HAP-1 (cell line): ENCODE results near the gene MFN2.
A peak's percentile ranks its signal among the peaks of the same experiment; 100 is the strongest.
"Not testable (repeated sequence)": the region's sequence is repeated elsewhere in the genome, so short reads cannot be mapped to it uniquely, and the experiment has no call there.

Experiments used
- DNase-seq, 2 experiments: peaks; one replicate each; pipeline ENCODE4 v3.0.0-alpha.2; 2016 to 2020; ENCODE audit warnings: low spot score in 2 of 2
- H3K27me3 ChIP-seq: fragments of 250-450 bp; sonication (Bioruptor Pico); 2 replicates; pipeline ENCODE4 v1.5.1; 2020; ENCODE audit warnings: low read depth, mild to moderate bottlenecking, moderate library complexity
- H3K36me3 ChIP-seq: fragments of 250-450 bp; sonication (Bioruptor Pico); replicated peaks from 2 replicates; pipeline ENCODE4 v1.5.1; 2020; ENCODE audit warnings: mild to moderate bottlenecking
- H3K4me1 ChIP-seq: fragments of 250-450 bp; sonication (Bioruptor Pico); 2 replicates; pipeline ENCODE4 v1.5.1; 2020; ENCODE audit warnings: mild to moderate bottlenecking
- H3K4me3 ChIP-seq: fragments of 250-450 bp; sonication (Bioruptor Pico); 2 replicates; pipeline ENCODE4 v1.5.1; 2020; ENCODE audit warnings: mild to moderate bottlenecking, moderate library complexity
- H3K9me3 ChIP-seq: fragments of 250-450 bp; sonication (Bioruptor Pico); 2 replicates; pipeline ENCODE4 v1.5.1; 2020; ENCODE audit warnings: mild to moderate bottlenecking, moderate library complexity
- in situ Hi-C: fragments of 300-500 bp; cut with MboI; formaldehyde crosslinking; loops from 3 replicates; pipeline ENCODE4 v1.14.3; 2020; ENCODE audit warnings: low sequenced_read_pairs, inconsistent platforms, mixed read lengths

The MFN2 gene

DNA sequence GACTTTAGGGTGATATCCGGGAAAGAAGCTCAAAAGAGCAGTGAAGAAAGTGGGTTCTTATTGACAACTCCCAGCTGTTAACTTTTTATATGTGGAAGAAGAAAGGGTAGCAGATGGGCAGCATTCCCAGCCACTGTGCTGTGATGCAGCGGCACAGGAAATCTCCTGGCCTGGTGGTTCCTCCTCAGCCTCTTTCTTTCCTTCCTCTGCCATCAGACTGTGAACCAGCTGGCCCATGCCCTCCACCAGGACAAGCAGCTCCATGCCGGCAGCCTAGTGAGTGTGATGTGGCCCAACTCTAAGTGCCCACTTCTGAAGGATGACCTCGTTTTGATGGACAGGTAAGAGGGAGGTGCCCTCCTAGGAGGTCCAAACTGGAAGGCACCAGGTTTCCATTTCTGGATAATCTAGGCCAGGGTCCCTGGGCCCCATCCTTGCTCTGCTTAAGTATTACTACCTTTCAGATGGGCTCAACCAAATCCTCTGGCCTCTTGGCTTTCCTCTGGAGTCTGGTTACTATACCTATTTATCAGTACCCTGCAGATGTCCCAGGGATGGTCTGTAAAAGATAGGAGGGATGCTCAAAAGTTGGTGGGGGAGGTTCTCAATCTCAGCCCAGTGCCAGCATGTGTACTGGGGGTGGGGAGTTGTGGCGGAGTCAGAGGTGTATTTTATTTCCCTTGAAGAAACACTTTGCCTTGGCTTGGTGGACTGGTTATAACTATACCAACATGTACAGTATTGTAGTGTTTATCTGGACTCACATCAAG lies 17.0 kb downstream of the MFN2 start:
- Histone ChIP-seq H3K27me3 (no peaks in the 10 kb centered on the region), H3K36me3 (peaks cover 86% of the 10 kb centered on the region), H3K4me3 (no peak overlapping the region), H3K4me1 (no peaks in the 10 kb centered on the region), H3K9me3 (no peaks in the 10 kb centered on the region)
- in situ Hi-C loops = no loop called here
- DNase-seq = no peak

DNA sequence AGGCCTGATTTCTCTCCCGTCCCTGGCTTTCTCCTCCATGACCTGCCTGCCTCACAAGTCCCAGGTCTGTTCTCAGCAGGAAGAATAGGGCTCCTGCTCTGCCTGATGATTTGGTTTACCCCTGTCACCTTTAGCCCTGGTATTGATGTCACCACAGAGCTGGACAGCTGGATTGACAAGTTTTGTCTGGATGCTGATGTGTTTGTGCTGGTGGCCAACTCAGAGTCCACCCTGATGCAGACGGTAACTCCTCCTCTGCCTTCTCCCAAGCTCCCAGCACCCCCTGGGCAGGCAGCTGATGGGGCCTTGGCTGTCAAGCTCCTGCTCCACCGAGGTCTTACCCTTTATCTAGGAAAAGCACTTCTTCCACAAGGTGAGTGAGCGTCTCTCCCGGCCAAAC lies 18.4 kb downstream of the MFN2 start:
- H3K27me3 ChIP-seq = no peaks in the 10 kb centered on the region
- H3K4me3 ChIP-seq = no peak overlapping the region
- H3K4me1 ChIP-seq = no peaks in the 10 kb centered on the region
- in situ Hi-C loops = no loop called here
- peaks cover 89% of the 10 kb centered on the region for H3K36me3 ChIP-seq
- H3K9me3 ChIP-seq = no peaks in the 10 kb centered on the region
- DNase-seq = no peak

DNA sequence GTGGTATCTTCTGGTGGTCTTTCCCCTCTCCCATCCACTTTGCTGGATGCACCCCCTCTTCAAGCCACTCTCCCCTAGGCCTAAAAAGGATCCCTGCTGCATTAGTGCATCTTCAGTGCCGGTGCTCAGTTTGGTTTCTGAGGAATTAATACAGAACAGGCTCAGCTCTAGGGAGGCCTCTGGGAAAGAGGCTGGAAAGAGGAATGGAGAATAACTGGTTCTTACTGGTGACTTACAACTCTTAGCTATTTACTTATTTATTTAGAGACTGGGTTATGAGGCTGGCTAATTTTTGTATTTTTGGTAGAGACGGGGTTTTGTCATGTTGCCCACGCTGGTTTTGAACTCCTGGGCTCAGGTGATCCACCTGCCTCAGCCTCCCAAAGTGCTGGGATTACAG lies 19.0 kb downstream of the MFN2 start:
- no peaks in the 10 kb centered on the region for H3K4me1 ChIP-seq
- no peaks in the 10 kb centered on the region for H3K27me3 ChIP-seq
- H3K4me3 ChIP-seq = no peak overlapping the region
- H3K36me3 ChIP-seq = peaks cover 92% of the 10 kb centered on the region
- no peaks in the 10 kb centered on the region for H3K9me3 ChIP-seq
- no peak for DNase-seq
- in situ Hi-C loops = no loop called here

DNA sequence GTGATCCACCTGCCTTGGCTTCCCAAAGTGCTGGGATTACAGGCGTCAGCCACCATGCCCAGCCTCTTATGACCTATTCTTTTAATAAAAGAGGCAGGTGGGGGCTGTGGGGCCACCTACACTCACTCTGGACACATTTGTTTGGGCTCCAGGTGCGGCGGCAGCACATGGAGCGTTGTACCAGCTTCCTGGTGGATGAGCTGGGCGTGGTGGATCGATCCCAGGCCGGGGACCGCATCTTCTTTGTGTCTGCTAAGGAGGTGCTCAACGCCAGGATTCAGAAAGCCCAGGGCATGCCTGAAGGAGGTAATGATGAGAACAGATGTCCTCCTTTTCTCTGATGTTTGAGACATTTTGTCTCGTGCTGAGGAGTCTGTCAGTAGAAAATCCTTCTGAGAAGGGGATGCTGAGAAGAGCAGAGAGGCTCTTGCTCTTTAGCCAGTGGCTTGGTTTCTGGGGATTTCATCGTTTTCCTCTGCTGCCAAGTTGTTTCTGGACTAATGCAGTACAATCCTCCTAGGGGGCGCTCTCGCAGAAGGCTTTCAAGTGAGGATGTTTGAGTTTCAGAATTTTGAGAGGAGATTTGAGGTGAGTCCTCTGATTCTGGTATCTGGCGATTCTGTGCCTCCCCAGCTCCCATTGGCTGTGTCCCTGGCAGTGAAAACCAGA lies 21.1 kb downstream of the MFN2 start:
- Histone ChIP-seq H3K36me3 (peaks cover 92% of the 10 kb centered on the region), H3K9me3 (no peaks in the 10 kb centered on the region), H3K27me3 (no peaks in the 10 kb centered on the region), H3K4me1 (no peaks in the 10 kb centered on the region), H3K4me3 (no peak overlapping the region)
- in situ Hi-C loops = no loop called here
- peak; percentile 11 to 71 for DNase-seq

GRCh38 chr1:12001996-12002493 lies 21.8 kb downstream of the MFN2 start:
- H3K4me1 ChIP-seq = no peaks in the 10 kb centered on the region
- DNase-seq = no peak
- H3K9me3 ChIP-seq = no peaks in the 10 kb centered on the region
- H3K4me3 ChIP-seq = no peak overlapping the region
- in situ Hi-C loops = no loop called here
- no peaks in the 10 kb centered on the region for H3K27me3 ChIP-seq
- peaks cover 96% of the 10 kb centered on the region for H3K36me3 ChIP-seq

DNA sequence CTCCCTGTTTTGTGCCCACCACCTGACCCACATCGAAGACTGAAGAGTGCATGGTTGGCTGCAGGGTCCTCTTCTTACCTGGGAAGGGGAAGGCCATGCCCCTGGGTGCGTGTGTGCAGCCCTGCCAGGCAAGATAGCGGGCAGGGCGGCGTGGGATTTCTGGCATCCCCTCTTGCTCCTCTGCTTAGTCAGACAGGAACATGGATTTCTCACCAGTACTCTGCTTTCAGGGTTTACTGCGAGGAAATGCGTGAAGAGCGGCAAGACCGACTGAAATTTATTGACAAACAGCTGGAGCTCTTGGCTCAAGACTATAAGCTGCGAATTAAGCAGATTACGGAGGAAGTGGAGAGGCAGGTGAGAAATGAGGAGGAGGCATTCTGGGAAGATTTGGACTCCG lies 23.5 kb downstream of the MFN2 start:
- Histone ChIP-seq H3K36me3 (peaks cover 92% of the 10 kb centered on the region), H3K4me3 (no peak overlapping the region), H3K27me3 (no peaks in the 10 kb centered on the region), H3K4me1 (no peaks in the 10 kb centered on the region), H3K9me3 (no peaks in the 10 kb centered on the region)
- DNase-seq = no peak
- in situ Hi-C loops = no loop called here

GRCh38 chr1:12005488-12006166 lies 25.4 kb downstream of the MFN2 start:
- no peak overlapping the region for H3K4me3 ChIP-seq
- no peak for DNase-seq
- in situ Hi-C loops = no loop called here

DNA sequence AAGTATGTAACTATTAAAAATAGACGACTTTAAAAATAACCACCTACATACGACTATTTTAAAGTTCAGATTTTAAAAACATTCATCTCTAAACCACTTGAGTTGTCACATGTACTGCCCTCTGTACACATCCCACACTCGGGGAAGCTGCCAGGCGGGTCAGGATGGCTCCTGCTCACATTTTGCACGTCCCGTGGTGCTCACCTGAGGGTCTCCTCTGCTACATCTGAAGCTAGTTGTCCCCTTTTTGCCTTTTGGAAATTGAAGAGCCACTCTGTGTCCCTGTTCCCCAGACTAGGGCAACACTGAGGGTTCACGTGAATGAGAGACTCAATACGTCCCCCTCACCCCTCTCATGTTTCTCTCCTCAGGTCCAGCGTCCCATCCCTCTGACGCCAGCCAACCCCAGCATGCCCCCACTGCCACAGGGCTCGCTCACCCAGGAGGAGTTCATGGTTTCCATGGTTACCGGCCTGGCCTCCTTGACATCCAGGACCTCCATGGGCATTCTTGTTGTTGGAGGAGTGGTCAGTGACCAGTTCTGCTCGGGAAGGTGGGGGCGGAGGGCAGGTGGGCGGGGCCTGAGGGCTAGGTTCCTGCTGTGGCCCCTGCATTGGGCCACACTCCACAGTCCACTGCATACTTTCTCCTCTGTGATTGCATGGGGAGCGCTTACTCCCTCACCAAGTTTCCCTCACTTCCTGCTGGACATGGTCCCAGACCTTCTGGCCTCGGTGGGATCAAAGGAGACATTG lies 26.1 kb downstream of the MFN2 start:
- peaks cover 91% of the 10 kb centered on the region for H3K36me3 ChIP-seq
- no peaks in the 10 kb centered on the region for H3K27me3 ChIP-seq
- H3K4me3 ChIP-seq = no peak overlapping the region
- H3K9me3 ChIP-seq = no peaks in the 10 kb centered on the region
- no peak for DNase-seq
- in situ Hi-C loops = no loop called here
- H3K4me1 ChIP-seq = no peaks in the 10 kb centered on the region

More at GRCh38 chr1:12005488-12006166, 25.4 kb downstream of the MFN2 start:
- Histone ChIP-seq H3K4me1 (no peaks in the 10 kb centered on the region), H3K9me3 (no peaks in the 10 kb centered on the region), H3K27me3 (no peaks in the 10 kb centered on the region), H3K36me3 (peaks cover 91% of the 10 kb centered on the region)

- no peaks in the 10 kb centered on the region for H3K4me1 ChIP-seq
- no peak overlapping the region for H3K4me3 ChIP-seq
- peaks cover 91% of the 10 kb centered on the region for H3K36me3 ChIP-seq
- no peaks in the 10 kb centered on the region for H3K9me3 ChIP-seq
- in situ Hi-C loops = no loop called here
- no peak for DNase-seq
- H3K27me3 ChIP-seq = no peaks in the 10 kb centered on the region
These were observed 27.0 kb downstream of the MFN2 start for GRCh38 chr1:12007204-12007603.

GRCh38 chr1:12008355-12008754 lies 28.1 kb downstream of the MFN2 start:
- H3K36me3 ChIP-seq = peaks cover 91% of the 10 kb centered on the region
- in situ Hi-C loops, H3K27me3 ChIP-seq, H3K9me3 ChIP-seq, DNase-seq, H3K4me1 ChIP-seq, H3K4me3 ChIP-seq: not testable (repeated sequence)

DNA sequence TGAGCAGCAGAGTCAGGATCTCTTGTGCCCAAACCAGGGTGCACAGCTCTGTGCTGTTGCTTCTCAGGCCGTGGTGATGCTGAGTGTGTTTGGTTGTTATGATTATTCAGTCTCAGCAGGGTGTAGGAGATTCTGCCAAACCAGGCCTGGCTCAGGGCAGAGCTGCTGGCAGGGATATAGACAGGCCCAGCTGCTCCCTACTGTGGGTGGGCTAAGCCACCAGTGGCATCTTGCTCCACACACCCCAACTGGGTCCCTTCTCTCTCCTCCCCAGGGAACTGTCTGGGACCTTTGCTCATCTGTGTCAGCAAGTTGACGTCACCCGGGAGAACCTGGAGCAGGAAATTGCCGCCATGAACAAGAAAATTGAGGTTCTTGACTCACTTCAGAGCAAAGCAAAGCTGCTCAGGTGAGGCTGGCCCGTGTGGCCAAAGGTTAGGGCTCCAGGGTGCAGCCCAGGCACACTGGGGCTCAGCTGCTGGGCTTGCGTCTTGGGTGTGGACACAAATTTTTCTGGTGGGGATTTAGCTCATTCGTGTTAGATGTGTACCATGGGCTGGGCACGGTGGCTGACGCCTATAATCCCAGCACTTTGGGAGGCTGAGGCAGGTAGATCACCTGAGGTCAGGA lies 29.2 kb downstream of the MFN2 start:
- H3K4me3 ChIP-seq = no peak overlapping the region
- in situ Hi-C loops = no loop called here
- no peaks in the 10 kb centered on the region for H3K4me1 ChIP-seq
- peaks cover 83% of the 10 kb centered on the region for H3K36me3 ChIP-seq
- no peak for DNase-seq
- H3K9me3 ChIP-seq = no peaks in the 10 kb centered on the region
- no peaks in the 10 kb centered on the region for H3K27me3 ChIP-seq

GRCh38 chr1:12010746-12011570 lies 30.7 kb downstream of the MFN2 start:
- no peaks in the 10 kb centered on the region for H3K27me3 ChIP-seq
- peaks cover 68% of the 10 kb centered on the region for H3K36me3 ChIP-seq
- no peak for DNase-seq
- H3K9me3 ChIP-seq = no peaks in the 10 kb centered on the region
- in situ Hi-C loops = no loop called here
- no peak overlapping the region for H3K4me3 ChIP-seq
- H3K4me1 ChIP-seq = no peaks in the 10 kb centered on the region
